Epithelial cell of esophagus (primary cell): Measurements from ENCODE around the gene NIPA2.

ENCODE experiments used
- DNase-seq: peaks from one replicate; pipeline ENCODE4 v3.0.0; 2010; ENCODE audit warnings: low read depth
- H3K4me3 ChIP-seq: 2 replicates; pipeline ENCODE4 v1.5.1; 2011; ENCODE audit warnings: mild to moderate bottlenecking, low read length, control low read depth
- TF ChIP-seq, protein P1 (sequence below): IDR thresholded peaks from 2 replicates; pipeline ENCODE4 v1.5.1; 2011; ENCODE audit warnings: low read depth, mild to moderate bottlenecking, low read length, control low read depth, inconsistent platforms; ENCODE audit not compliant: insufficient read depth; ENCODE audit errors: missing control alignments

The NIPA2 gene

DNA sequence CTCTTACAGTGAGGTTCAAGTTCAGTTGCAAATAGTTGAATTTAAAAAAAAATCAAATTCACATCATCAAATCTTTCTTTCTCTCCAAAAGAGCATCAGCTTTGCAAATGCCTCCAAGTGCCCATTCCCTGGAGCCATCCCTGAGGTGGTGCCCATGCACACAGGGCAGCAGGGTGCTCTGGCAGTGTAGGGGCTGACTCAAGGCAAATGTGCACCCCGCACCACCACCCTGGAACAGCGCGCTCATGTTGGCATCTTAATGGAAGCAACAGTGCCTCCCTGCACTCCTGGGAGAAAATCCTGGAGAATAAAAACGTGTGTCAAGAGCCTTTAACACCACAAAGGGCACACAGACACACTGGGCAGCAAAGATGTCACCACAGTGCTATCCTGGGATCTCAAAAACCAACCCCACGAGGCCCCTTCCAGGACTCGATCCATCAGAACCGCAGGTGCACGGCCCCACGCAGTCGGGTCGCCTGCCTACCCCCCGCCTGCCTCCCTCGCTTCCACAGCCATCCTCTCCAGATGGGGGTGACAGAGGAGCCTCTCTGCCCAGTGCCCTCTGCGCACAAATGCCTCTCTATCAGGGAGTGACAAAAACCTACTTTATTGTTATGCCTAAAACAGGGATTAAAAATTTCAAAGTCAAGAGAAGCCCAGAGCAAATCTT, 50.8 kb downstream of the NIPA2 start:
- TF ChIP-seq, protein P1, sequence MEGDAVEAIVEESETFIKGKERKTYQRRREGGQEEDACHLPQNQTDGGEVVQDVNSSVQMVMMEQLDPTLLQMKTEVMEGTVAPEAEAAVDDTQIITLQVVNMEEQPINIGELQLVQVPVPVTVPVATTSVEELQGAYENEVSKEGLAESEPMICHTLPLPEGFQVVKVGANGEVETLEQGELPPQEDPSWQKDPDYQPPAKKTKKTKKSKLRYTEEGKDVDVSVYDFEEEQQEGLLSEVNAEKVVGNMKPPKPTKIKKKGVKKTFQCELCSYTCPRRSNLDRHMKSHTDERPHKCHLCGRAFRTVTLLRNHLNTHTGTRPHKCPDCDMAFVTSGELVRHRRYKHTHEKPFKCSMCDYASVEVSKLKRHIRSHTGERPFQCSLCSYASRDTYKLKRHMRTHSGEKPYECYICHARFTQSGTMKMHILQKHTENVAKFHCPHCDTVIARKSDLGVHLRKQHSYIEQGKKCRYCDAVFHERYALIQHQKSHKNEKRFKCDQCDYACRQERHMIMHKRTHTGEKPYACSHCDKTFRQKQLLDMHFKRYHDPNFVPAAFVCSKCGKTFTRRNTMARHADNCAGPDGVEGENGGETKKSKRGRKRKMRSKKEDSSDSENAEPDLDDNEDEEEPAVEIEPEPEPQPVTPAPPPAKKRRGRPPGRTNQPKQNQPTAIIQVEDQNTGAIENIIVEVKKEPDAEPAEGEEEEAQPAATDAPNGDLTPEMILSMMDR: no peak
- H3K4me3 ChIP-seq: no peak overlapping the region

DNA sequence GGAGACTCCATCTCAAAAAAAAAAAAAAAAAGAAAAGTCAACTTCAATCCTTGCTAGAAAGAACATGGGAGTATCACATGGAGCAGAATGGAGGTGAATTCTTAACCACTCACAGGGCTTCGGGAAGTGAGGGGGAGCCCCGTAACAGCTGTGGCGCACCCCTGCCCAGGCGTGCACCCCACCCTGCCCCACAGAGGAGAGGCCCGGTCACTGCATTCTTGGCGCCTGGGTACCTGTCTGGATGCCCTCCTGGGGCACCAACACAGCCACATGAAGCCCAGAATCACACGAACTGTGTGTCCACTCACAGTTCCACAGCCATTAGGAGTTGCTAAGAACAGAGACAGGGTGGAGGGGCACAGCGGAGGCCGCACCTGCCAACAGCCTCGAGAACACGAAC, 51.8 kb downstream of the NIPA2 start:
- DNase-seq: no peak
- TF ChIP-seq, protein P1: no peak
- H3K4me3 ChIP-seq: no peak overlapping the region

More for the DNA sequence above, 50.8 kb downstream of the NIPA2 start:
- no peak for DNase-seq

DNA sequence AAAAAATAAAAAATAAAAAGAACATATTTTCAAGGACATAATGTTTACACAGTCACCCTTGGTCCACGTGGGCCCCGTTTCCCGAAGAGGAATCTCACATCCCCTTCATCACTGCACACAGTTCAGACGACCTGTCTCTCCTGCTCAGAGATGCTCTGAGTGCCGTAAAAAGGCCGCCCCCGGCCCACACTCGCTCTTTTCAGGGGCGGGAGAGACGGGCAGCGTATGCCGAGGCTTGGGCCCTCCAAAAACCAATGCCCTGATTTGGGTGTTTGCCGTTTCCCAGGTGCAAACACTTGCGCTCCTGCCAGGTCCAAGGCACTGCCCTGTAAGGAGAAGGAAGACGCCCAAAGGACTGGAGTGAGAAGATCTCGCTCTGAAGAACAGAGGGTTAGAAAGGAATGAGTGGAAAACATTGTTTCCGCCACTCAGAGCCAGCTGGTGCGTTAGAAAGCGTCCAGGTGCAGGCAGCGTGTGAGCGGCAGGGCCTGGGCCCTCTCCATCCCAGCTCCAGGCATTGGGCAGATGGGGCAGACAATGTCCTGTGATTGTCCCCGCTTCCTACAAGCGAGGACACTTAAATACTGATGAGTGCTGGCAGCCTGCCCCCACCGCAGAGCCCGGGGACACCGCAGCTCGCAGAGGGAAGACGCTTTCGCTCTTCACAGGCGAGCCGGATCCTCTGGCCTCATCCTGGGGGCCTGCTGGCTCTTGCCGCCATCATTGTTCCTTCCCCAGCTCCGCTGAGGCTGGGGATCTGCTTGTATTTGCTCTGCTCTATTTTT, 53.2 kb downstream of the NIPA2 start:
- DNase-seq: no peak
- TF ChIP-seq, protein P1: no peak
- H3K4me3 ChIP-seq: no peak overlapping the region

GRCh38 chr15:22892333-22892732, 53.9 kb downstream of the NIPA2 start:
- TF ChIP-seq, protein P1: no peak
- no peak overlapping the region for H3K4me3 ChIP-seq
- DNase-seq: no peak

- DNase-seq: no peak
- TF ChIP-seq, protein P1: no peak
- no peak overlapping the region for H3K4me3 ChIP-seq
These were observed 54.6 kb downstream of the NIPA2 start for GRCh38 chr15:22893081-22893480.

- H3K4me3 ChIP-seq: no peak overlapping the region
- TF ChIP-seq, protein P1: no peak
These were observed 55.4 kb downstream of the NIPA2 start for GRCh38 chr15:22893881-22894280.

More at GRCh38 chr15:22893881-22894280, 55.4 kb downstream of the NIPA2 start:
- no peak for DNase-seq
